GM18907 (cell line): ENCODE results near the gene CCT6A.
A peak's percentile ranks its signal among the peaks of the same experiment; 100 is the strongest.
"Not testable (repeated sequence)": the region's sequence is repeated elsewhere in the genome, so short reads cannot be mapped to it uniquely, and the experiment has no call there.

Source experiments
- ATAC-seq: cut with Tn5 transposase; IDR thresholded peaks from one replicate; pipeline ENCODE4 v1.9.1; 2021; ENCODE audit warnings: mild to moderate bottlenecking, moderate library complexity; ENCODE audit not compliant: unreplicated experiment

Gene CCT6A

GRCh38 chr7:56098187-56099008, 46.8 kb downstream of the CCT6A start:
- not testable (repeated sequence) for ATAC-seq

GRCh38 chr7:56099653-56100052, 48.1 kb downstream of the CCT6A start:
- no peak for ATAC-seq

- not testable (repeated sequence) for ATAC-seq
Measured at GRCh38 chr7:56104138-56104537, 52.6 kb downstream of the CCT6A start.

- ATAC-seq = no peak
Measured at GRCh38 chr7:56105508-56105907, 53.9 kb downstream of the CCT6A start.

GRCh38 chr7:56106108-56107073, 54.8 kb downstream of the CCT6A start, which contains the start of gene CHCHD2:
Gene CHCHD2, minus strand, starts transcription at chr7:56106476. Its CDS starts 63 bp downstream, at chr7:56106413.
- ATAC-seq = peak; percentile 100

GRCh38 chr7:56107954-56108258, 56.3 kb downstream of the CCT6A start:
- ATAC-seq = no peak

- ATAC-seq = no peak
Measured at GRCh38 chr7:56110611-56111010, 59.0 kb downstream of the CCT6A start.

GRCh38 chr7:56112244-56112643, 60.7 kb downstream of the CCT6A start:
- not testable (repeated sequence) for ATAC-seq
